ENCODE results near the gene DISC1. TPM values are rescaled to one million over a fixed set of nuclear protein-coding genes. Genes with fewer than 3 reads are reported as not detected.

The DISC1 gene
- total RNA-seq, 3 donors from 2014 or later: 12.1 to 18.9 (median 12.4) TPM

DNA sequence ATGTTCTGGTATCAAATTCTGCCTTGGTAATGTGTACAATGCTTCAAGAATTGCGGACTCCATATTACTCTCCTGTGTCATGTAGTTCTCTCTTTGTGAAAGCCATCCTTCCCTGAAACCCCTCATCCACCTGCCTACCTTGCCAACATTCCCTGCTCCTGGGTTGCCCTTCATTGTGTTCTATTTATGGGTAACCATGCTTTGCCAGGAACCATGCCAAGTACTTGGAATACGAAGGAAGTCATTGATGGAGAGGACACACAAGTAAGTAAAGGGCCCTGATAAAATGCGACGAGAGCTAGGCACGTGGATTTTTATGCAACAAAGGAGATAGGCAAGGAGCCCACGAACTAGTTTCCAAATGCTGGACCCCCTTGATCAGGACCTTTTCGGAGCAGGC is 300.8 kb downstream of the DISC1 start:
- no peak for DNase-seq (ENCODE audit: low spot score in 2 of 2)
- Histone ChIP-seq H3K4me1 (no peaks in the 10 kb centered on the region), H3K27ac (no peak overlapping the region), H3K4me3 (no peak overlapping the region), H3K27me3 (no peaks in the 10 kb centered on the region), H3K9me3 (peaks cover 0 to 6% of the 10 kb centered on the region in 2 donors), H3K36me3 (no peaks in the 10 kb centered on the region)
- intact Hi-C loops (cut with DNase I; ENCODE audit: low total_unique reads): no loop called here
- TF ChIP-seq POLR2AphosphoS5 (IDR thresholded peaks at IDR 0.05) (no peak), POLR2A (IDR thresholded peaks at IDR 0.05) (no peak)
- TF ChIP-seq, protein P1, sequence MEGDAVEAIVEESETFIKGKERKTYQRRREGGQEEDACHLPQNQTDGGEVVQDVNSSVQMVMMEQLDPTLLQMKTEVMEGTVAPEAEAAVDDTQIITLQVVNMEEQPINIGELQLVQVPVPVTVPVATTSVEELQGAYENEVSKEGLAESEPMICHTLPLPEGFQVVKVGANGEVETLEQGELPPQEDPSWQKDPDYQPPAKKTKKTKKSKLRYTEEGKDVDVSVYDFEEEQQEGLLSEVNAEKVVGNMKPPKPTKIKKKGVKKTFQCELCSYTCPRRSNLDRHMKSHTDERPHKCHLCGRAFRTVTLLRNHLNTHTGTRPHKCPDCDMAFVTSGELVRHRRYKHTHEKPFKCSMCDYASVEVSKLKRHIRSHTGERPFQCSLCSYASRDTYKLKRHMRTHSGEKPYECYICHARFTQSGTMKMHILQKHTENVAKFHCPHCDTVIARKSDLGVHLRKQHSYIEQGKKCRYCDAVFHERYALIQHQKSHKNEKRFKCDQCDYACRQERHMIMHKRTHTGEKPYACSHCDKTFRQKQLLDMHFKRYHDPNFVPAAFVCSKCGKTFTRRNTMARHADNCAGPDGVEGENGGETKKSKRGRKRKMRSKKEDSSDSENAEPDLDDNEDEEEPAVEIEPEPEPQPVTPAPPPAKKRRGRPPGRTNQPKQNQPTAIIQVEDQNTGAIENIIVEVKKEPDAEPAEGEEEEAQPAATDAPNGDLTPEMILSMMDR (IDR thresholded peaks at IDR 0.05): no peak

DNA sequence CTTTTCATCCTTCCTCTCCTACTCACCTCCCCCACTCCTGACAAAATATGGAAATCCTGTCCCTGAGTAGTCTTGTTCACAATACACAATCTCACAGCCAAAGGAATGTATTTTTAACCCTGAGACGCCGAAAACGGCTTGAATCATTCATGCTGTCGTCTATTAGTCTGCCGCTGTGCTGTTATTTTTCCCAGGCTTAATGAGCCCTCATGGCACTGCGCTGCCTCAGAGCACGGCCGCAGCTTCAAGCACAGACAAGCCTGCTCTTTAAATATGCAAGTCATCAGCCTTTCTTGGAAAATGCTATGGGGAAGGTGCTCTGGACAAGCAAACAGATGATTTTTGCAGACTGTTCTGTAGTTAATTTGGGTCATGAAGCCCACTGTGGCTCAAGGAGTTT is 302.7 kb downstream of the DISC1 start:
- Histone ChIP-seq H3K9me3 (peaks cover 0 to 6% of the 10 kb centered on the region in 2 donors), H3K27ac (peak overlapping the region in 1 of 2 donors; percentile 56), H3K36me3 (no peaks in the 10 kb centered on the region), H3K4me1 (no peaks in the 10 kb centered on the region), H3K27me3 (no peaks in the 10 kb centered on the region), H3K4me3 (no peak overlapping the region)
- no peak for TF ChIP-seq POLR2AphosphoS5 (IDR thresholded peaks at IDR 0.05)
- TF ChIP-seq, protein P1 (IDR thresholded peaks at IDR 0.05): no peak
- no peak for TF ChIP-seq POLR2A (IDR thresholded peaks at IDR 0.05)
- no peak for DNase-seq (ENCODE audit: low spot score in 2 of 2)
- intact Hi-C loops (cut with DNase I; ENCODE audit: low total_unique reads): no loop called here

DNA sequence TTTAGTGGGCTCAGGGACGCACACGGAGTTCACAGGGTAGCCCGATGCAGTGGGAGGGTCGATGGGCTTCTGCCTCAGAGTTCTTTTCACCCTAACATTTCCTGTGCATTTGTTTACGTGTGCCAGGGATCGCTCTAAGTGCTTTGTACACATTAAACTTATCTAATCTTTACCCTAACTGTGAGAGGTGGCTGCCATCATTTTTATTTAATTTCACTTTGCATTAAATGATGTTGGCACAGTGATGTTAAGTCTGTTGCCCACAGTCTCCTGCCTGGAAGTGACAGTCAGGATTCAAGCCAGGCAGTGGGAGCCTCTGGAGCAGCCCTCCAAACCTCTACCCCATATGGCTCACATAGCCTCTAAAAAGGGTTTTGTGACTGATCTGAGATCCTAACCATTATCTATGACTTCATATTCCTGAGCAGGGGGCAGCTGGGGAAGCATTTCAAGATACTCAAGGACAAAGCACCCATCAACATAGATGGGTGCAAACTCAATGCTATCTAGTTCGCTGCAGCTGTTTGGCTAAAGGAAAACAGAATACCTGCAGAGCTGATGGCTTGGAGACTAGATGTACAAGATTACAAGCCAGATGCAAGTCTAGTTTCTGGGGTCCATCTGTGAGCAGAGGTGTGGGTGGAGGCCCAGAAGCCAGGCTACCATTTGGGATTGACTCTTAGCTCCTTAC is 303.8 kb downstream of the DISC1 start:
- H3K36me3 ChIP-seq: no peaks in the 10 kb centered on the region
- TF ChIP-seq, protein P1 (IDR thresholded peaks at IDR 0.05): no peak
- no peak for TF ChIP-seq POLR2A (IDR thresholded peaks at IDR 0.05)
- no peak for TF ChIP-seq POLR2AphosphoS5 (IDR thresholded peaks at IDR 0.05)
- no peak overlapping the region for H3K4me3 ChIP-seq
- DNase-seq (ENCODE audit: low spot score in 2 of 2): no peak
- H3K4me1 ChIP-seq: no peaks in the 10 kb centered on the region
- H3K9me3 ChIP-seq: peaks cover 0 to 6% of the 10 kb centered on the region in 2 donors
- intact Hi-C loops (cut with DNase I; ENCODE audit: low total_unique reads): no loop called here
- H3K27me3 ChIP-seq: no peaks in the 10 kb centered on the region
- H3K27ac ChIP-seq: no peak overlapping the region

DNA sequence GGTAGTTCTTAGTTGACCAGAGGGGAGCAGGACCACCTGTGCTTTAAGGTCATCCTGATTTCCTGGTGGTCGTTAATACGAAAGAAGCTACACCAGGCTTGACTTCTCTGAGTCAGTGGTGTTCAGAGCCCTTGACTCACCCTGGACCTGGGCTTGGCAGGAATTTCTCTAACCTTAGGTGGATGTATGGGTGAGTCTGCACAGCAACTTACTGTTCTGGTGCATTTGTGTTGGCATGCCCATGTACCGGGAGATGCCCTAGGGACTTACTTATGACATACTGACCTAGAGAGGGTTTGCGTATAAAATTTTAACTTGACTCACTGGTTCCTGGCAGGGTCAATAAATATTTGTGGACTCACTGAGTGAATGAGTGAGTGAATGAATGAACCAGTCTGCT is 304.6 kb downstream of the DISC1 start:
- no peaks in the 10 kb centered on the region for H3K4me1 ChIP-seq
- H3K27ac ChIP-seq: no peak overlapping the region
- no peaks in the 10 kb centered on the region for H3K27me3 ChIP-seq
- no peak for TF ChIP-seq POLR2A (IDR thresholded peaks at IDR 0.05)
- TF ChIP-seq, protein P1 (IDR thresholded peaks at IDR 0.05): no peak
- TF ChIP-seq POLR2AphosphoS5 (IDR thresholded peaks at IDR 0.05): no peak
- intact Hi-C loops (cut with DNase I; ENCODE audit: low total_unique reads): no loop called here
- no peaks in the 10 kb centered on the region for H3K36me3 ChIP-seq
- peaks cover 0 to 6% of the 10 kb centered on the region in 2 donors for H3K9me3 ChIP-seq
- DNase-seq (ENCODE audit: low spot score in 2 of 2): no peak
- H3K4me3 ChIP-seq: no peak overlapping the region

DNA sequence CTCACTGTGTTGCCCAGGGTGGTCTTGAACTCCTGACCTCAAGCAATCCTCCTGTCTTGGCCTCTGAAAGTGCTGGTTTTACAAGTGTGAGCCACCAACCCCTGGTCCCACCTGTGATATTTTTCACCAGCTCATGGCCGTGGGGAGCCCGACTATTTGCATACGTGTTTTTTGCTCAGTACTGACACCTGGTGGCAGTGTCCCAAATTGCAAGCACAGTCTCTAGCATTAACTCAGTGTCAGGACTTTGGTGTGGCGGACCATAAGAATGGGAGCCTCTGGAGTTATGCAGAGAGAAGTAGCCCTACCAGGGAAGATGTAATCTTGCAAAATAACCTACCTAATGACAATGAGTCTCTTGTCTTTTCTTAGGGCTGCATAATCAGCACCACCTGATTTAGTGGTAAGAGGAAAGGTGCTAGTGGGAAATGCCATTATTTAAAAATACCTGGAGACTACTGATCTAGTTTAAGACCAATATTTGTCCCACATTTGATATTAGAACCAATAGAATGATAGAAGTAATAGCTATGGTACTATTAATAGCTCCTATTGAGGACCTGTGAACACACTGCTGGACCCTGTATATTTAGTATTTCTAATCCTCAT is 305.4 kb downstream of the DISC1 start:
- Histone ChIP-seq H3K27me3 (no peaks in the 10 kb centered on the region), H3K9me3 (peaks cover 0 to 6% of the 10 kb centered on the region in 2 donors), H3K27ac (no peak overlapping the region), H3K4me1 (no peaks in the 10 kb centered on the region), H3K36me3 (no peaks in the 10 kb centered on the region), H3K4me3 (no peak overlapping the region)
- intact Hi-C loops (cut with DNase I; ENCODE audit: low total_unique reads): no loop called here
- DNase-seq (ENCODE audit: low spot score in 2 of 2): no peak
- TF ChIP-seq POLR2AphosphoS5 (IDR thresholded peaks at IDR 0.05): no peak
- TF ChIP-seq, protein P1 (IDR thresholded peaks at IDR 0.05): peak in 1 of 3 donors; percentile 19
